ENCODE measurements around the gene DACT3.

DACT3 gene

DNA sequence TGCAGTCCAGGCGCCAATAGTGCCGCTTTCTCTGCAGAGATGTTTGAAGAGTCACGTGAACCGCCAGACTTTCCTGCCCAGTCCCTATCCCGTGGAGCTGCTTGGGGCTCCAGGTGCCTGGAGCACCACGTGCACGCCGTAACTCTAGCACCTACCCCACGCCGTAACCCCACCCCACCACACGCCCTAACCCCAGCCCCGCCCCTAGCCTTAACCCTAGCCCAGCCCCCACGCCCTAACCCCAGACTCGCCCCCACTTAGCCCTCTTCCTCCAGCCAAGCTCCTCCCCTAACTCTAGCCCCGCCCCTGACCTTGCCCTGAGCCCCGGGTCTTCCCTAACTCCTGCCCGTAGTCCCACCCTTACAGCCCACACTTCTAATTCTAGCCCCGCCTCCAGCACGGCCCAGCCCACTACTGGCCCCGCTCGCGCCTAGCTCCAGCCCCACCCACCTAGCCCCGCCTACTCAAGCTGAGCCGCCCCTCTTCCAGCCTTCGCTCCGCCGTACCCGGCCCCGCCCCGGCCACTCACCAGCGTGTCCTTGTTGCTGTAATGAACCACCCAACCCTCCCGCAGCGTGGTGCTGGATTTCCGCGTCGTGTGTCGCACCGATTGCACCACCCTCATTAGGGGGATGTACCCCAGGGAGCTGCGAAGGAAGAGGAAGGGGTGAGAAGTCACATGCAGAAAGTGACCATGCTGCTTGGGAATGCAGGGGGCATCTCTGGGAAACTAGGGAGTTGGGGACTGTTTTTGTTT, 36.4 kb upstream of the DACT3 start:
- DNase-seq (ENCODE audit: extremely low read depth, low read depth), result no peak
- TF ChIP-seq, protein P1, sequence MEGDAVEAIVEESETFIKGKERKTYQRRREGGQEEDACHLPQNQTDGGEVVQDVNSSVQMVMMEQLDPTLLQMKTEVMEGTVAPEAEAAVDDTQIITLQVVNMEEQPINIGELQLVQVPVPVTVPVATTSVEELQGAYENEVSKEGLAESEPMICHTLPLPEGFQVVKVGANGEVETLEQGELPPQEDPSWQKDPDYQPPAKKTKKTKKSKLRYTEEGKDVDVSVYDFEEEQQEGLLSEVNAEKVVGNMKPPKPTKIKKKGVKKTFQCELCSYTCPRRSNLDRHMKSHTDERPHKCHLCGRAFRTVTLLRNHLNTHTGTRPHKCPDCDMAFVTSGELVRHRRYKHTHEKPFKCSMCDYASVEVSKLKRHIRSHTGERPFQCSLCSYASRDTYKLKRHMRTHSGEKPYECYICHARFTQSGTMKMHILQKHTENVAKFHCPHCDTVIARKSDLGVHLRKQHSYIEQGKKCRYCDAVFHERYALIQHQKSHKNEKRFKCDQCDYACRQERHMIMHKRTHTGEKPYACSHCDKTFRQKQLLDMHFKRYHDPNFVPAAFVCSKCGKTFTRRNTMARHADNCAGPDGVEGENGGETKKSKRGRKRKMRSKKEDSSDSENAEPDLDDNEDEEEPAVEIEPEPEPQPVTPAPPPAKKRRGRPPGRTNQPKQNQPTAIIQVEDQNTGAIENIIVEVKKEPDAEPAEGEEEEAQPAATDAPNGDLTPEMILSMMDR (IDR thresholded peaks at IDR 0.05; ENCODE audit: low read depth, low read length, missing control alignments), result no peak
- H3K4me3 ChIP-seq (replicated peaks; ENCODE audit: low read depth, low read length), result no peak overlapping the region

DNA sequence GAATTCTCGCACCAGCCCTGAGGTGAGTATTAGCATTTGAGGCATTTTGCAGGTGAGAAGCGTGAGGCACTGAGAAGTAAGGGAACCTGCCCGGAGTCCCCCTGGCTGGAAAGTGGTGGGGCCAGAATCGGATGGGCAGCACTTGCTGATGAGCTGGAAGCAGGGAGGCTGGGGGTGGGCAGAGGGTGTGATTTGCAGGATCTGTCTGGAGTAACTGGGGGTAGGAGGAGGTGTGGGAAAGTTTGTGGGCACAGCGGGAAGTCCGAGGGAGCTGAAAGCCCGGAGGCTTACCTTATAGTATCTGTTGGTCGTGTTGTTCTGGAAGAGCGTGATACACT, 35.9 kb upstream of the DACT3 start:
- TF ChIP-seq, protein P1 (IDR thresholded peaks at IDR 0.05; ENCODE audit: low read depth, low read length, missing control alignments), result no peak
- H3K4me3 ChIP-seq (replicated peaks; ENCODE audit: low read depth, low read length), result no peak overlapping the region
- no peak for DNase-seq (ENCODE audit: extremely low read depth, low read depth)

DNA sequence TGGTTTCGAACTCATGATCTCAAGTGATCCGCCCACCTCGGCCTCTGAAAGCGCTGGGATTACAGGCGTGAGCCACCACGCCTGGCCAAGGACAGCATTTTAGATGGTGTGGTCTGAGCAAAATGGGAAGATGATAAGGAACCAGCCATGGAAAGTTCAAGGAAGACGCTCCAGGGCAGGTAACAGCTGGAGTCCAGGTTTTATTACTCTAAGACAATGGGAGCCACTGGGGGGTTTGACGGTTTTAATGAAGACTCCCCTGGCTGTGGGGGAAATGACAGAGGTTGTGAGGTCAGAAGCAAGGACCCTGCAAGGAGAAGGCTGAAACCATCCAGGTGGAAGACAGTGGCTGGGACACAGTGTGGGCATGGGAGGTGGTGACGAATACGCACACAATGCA, 35.1 kb upstream of the DACT3 start:
- TF ChIP-seq, protein P1 (IDR thresholded peaks at IDR 0.05; ENCODE audit: low read depth, low read length, missing control alignments), result no peak
- H3K4me3 ChIP-seq (replicated peaks; ENCODE audit: low read depth, low read length), result no peak overlapping the region
- DNase-seq (ENCODE audit: extremely low read depth, low read depth), result no peak

DNA sequence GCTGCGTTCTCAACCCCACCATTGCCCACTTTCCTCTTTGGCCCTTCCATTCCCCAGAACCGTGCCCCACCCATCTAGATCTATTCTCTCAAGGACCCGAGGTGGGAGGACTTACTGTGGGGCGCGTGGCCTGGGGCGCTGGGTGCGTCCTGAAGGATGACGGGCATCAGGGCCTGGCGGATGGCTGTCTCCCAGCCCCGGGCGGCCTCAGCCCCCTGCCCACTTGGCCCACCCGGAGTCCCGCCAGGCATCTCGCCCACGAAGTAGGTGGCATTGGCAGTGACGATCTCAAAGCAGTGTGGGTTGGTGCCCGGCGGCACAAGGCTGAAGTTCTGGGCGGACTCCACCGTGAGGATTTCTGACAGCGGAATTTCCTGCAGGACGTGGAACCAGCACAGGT, 32.8 kb upstream of the DACT3 start:
- TF ChIP-seq, protein P1 (IDR thresholded peaks at IDR 0.05; ENCODE audit: low read depth, low read length, missing control alignments), result no peak
- H3K4me3 ChIP-seq (replicated peaks; ENCODE audit: low read depth, low read length), result no peak overlapping the region
- no peak for DNase-seq (ENCODE audit: extremely low read depth, low read depth)

DNA sequence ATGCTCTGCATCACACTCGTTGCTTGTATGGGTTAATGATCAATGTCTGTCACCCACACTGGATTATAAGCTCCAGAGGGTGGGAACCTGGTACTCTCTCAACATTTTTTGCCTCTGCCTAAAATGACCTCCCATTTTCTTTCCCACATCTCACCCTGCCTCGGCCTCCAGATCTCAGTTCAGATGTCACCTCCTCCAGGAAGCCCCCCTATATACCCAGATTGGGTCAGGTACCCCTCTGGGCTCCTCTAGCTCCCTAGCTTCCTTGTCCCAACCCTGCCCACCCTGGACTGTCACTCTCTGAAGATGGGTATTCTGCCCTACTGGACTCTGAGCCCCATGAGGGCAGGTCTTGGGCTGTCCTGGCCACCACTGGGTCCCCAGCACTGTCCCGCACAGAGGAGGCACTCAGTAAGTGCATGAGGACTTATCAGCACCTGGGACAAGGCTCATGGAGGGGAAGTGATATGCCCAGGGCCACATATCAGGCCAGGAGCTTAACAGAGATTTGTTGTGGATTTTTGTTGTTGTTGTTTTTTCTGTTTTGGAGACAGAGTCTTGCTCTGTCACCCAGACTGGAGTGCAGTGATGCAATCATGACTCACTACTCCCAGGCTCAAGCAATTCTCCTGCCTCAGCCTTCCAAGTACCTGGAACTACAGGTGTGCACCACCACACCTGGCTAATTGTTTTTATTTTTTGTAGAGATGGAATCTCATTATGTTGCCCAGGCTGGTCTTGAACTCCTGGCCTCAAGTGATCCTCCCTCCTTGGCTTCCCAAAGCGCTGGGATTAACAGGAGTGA, 32.1 kb upstream of the DACT3 start:
- no peak for DNase-seq (ENCODE audit: extremely low read depth, low read depth)
- H3K4me3 ChIP-seq (replicated peaks; ENCODE audit: low read depth, low read length), result no peak overlapping the region
- TF ChIP-seq, protein P1 (IDR thresholded peaks at IDR 0.05; ENCODE audit: low read depth, low read length, missing control alignments), result no peak

DNA sequence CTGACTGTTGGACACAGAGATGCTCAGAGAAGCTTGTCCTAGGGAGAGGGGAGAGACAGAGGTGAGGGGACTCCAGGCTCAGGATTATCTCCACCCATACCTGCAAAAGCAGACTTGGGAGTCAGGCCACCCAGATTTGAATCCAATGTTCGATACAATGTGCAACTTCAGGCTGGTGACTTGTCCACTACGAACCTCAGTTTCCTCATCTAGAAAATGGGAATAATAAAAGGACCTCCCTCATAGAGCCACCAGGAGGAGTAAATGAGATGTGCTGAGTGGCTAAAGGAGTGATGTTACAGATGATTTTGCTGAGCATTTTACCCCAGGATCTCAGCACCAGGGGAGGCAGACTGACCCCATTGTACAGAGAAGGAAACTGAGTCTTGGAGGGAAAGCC, 31.0 kb upstream of the DACT3 start:
- no peak for DNase-seq (ENCODE audit: extremely low read depth, low read depth)
- no peak overlapping the region for H3K4me3 ChIP-seq (replicated peaks; ENCODE audit: low read depth, low read length)
- TF ChIP-seq, protein P1 (IDR thresholded peaks at IDR 0.05; ENCODE audit: low read depth, low read length, missing control alignments), result no peak
